HG03442 (cell line): ENCODE data around the gene CACNG4.
"Not testable (repeated sequence)": the region's sequence is repeated elsewhere in the genome, so short reads cannot be mapped to it uniquely, and the experiment has no call there.

Experiments used
- ATAC-seq: cut with Tn5 transposase; IDR thresholded peaks from one replicate; pipeline ENCODE4 v1.9.1; 2021; ENCODE audit warnings: mild to moderate bottlenecking, moderate library complexity; ENCODE audit not compliant: unreplicated experiment

Gene CACNG4

DNA sequence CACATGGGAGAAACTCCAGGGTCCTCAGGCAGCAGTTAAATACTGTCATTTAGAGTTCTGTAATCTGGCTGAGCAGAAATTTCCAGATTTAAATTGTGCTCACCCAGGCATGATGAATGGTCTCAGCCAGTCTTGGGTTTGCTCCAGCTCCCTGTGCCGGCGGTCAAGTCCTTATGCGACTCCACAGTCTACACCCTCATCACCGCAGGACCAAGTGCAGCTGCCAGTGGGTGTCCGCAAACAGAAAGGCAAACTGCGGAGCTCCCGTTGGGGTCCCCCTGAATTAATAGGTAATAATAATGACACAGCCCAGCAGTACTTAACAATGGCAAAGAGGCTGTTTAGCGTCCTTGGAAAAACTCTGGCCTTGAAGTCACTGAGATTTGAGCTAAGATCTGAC, 3.9 kb upstream of the CACNG4 start:
- ATAC-seq = no peak

DNA sequence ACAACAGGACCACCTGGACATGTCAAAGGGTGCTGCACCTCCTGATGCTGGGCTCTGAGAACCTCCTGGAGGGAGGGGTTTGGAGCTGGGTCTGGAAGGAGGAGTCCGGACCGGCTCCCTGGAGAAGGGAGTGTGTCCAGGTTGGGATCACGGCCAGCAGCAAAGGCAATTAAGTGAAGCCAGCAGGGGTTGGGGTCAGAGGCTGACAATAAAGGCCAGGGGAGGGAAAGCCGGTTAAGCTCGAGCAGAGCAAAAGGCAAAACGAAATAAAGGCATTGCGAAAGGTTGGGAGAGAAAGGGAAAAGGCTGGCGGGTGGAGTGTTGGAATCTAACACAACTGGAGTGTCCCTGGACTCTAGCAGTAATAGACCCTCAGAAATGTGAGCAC, 992 bp upstream of the CACNG4 start:
- ATAC-seq = no peak

DNA sequence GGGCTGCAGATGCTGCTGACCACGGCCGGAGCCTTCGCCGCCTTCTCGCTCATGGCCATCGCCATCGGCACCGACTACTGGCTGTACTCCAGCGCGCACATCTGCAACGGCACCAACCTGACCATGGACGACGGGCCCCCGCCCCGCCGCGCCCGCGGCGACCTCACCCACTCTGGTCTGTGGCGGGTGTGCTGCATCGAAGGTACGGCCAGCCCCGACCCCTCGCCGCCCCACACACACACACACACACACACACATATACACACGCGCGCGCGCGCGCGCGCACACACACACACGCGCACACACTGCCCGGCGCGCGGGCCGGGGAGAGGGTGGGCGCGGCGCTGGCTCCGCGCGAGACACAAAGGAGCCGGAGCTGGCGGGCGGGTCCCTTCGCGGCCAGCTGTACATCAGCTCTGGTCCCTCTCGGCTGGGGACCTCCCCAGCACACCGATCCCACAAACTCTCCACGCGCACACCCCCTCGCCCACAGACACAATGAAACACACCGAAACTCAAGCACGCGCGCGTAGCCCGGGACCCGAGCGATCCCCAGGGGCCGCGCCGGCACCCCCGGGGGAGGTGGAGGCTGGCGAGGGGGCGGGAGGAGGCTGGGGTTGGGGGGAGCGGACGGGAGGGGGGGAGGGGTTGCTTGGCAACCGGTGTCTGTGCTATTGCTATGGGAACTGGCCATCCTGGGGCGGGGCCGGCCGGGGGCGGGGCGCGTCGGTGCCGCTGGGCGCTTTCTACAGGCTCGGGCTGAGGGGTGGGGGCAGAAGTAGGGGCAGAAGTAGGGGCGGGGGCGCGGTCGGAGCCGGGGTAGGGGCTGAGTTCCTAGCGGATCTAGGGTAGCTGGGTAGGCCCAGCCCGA, 658 bp downstream of the CACNG4 start:
- ATAC-seq = no peak

DNA sequence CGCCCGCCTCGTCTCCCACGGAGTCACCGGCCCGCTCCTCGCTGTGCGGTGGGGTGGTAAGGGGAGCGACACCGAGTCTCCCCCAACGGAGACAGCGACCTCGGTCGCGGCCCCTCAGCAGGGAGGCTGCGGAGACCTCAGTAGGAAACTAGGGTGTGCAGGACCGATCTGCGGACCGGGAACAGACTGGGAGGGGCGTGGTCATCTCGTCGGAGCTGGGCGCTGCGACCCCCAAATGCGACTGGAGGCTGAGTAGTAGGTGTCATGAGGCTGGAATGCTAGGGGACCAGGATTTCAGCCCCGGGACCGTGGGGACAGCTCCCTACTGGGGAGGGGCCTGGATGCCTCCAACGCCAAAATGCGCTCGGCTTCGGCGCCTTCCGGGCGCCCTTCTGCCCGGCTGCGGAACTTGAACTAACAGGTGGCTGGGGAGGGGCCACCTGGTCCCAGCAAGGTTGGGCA, 1.3 kb downstream of the CACNG4 start:
- ATAC-seq = no peak

DNA sequence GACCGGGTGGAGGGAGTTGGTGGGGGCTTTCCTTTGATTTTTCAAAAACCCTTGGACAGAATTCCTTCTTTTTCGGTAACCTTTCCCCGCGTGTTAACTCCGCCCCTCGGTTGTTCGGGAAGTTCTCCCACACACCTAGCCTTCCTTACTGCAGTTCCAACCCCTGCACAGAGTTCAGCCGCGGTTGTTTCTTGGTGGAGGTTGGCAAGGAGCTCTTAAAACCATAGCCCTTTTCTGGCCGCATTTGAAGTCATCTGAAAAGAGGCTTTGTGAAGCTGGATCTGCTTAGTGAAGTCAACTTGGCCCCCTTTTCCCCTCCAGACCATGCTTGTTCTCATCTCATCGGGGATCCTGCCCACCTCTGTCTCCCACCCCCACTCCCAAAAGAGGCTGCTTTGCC, 1.8 kb downstream of the CACNG4 start:
- no peak for ATAC-seq

DNA sequence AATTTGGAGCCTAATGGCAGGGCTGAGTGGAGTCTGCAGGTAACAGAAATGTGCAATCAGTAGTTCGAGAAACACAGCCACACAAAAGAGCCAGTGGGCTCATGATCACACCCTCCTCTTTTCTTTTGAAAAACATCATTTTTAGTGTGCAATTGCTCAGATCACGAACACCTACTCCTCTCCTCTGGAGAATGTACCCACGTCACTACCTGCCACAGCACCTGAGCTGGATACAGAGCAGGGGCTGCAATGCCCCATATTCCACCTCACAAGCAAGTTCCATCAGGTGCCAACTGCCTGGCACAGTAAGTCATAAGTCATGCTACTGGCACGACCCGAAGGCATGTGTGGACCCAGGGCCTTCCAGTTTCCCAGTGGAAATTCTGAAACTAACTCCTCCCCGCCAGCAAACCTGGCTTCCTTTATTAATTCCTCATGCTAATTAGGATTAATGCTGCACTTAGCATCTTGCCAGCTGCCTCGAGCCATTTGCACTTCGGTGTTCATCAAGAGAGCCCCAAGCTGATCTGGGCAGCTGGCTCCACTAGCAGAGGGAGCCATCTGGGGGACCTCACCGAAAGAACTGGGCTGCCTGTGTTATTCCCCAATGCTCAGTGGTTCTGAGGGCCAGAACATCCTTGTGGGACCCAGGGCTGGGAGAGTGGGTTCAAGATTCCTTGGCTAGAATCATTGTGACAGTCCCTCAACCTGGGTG, 2.4 kb downstream of the CACNG4 start:
- ATAC-seq = no peak

DNA sequence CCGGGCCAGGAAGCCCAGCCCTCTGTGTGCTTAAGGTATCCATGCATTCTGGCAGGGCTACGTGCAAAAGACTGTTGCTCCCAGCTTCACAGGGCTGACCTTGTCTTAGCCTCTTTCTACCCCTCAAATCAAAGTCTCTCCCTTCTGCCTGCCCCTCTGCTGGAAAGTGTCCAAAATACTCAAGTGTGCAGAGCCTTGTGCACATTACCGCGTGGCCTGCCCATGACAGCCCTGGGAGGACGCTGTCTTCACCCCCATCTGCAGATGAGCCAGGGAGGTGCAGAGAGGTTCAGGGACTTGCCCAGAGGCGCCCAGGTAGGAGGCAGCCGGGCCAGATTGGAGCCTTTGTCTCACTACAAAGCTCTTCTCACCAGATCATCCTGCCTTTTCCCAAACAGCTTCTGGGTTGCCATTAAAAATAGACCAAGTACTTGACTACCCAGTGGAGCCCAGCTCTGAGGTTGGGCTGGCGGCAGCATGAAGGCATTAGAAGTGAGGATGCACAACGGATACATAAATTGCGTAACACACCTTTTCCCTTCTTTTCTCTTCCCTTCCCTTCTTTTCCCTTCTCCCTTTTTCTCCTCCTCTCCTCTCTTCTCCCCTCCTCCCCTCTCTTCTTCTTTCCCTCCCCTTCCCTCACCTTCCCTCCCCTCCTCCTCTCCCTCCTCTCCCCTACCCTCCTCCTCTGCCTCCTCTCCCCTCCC, 3.5 kb downstream of the CACNG4 start:
- ATAC-seq = no peak

DNA sequence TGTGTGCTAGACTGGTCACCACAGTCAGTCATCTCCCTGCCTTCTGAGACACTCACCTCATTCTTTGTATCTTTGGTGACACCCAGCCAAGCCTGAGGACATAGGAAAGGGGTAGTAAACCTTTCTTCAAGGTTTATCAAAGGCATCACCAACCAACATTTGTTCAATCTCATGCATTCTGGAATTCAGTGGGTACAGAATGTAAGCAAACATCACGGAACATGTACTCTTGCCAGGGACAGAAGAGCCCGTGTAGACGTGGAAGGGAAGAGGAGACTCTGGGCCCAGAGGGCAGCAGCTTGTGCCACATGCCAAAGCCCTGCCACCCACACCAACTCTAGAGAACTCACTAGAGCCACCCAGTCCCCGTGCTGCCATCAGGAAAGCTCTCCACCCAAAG, 4.4 kb downstream of the CACNG4 start:
- ATAC-seq = no peak

DNA sequence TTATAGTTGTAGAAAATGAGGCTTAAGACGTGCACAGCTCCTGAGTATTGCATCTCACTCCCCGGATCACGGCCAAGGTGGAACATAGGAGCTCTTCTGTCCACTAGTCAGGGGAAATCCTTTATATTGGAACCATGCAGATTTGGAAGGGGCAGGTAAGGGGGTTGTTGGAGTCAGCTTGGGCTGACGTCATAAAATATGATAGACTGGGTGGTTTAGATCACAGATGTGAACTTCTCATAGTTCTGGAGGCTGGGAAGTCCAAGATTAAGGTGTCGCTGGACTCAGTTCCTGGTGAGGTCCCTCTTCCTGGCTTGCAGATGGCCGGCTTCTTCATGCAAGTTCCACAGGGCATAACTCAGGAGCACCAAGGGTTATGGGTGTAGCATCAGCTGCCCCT, 5.6 kb downstream of the CACNG4 start:
- no peak for ATAC-seq

DNA sequence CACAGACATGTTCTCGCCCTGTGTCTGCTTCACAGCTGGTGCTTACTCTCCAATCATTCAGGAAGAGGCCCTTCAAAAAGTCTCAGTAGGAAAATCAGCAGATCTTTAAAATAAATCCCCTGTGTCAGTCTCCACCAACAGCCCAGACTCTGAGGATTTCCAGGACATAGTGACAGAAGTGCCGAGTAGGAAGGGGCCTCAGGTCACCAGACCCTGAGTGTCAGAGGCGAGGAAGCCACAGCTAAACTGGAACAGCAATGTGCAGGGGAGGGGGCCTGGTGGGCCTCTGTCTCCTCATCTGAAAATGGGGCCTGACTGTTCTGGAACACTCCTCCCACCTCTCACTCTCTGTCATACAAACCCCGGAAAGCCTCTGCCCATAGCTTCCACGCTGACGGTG, 6.3 kb downstream of the CACNG4 start:
- ATAC-seq = no peak

DNA sequence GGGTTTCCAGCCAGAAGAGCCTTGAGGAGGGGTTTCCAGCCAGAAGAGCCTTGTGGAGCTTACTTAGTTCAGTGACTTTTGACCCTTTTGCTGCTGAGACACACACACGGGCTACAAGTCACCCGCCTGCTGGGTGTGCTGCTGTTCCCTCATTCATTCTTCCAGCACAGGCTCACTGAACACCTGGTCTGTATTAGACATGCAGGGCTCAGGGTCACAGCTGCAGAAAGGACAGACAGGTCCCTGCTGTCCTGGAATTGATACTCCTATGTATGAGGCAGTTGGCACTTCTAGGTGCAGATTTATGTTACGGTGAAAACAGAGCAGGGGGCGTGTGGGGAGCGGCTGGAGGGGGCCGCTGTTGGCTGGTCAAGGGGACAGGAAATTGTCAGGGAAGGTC, 6.8 kb downstream of the CACNG4 start:
- no peak for ATAC-seq

DNA sequence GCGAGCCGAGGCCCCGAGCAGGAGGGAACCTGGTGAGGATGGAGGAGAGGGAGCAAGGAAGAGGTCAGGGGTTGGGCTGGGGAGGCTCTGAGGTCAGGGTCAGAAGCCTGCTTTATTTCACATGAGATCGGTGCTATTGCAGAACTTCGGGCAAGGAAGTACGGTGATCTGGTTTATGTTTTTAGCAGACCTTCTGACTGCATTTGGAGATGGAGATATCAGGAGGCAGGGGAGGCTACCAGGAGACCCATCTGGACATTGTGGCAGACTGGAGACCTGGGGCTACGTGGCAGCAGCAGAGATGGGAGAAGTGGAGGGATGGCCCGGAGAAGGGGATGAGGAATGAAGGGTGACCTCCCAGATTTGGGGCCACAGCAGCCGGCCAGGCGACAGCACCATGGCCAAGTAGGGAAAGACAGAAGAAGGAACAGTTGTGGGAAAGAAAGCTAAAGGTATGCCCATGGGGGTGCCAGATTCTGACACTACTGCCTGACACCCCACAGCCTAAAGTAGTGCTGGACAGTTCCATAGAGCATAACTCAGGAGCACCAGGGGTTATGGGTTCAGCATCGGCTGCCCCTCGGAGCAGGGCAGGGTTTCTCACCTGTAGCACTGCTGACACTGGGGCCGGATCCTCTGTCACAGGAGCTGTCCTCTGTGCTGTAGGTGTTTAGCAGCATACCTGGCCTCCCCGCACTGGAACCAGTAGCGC, 7.4 kb downstream of the CACNG4 start:
- ATAC-seq = no peak

DNA sequence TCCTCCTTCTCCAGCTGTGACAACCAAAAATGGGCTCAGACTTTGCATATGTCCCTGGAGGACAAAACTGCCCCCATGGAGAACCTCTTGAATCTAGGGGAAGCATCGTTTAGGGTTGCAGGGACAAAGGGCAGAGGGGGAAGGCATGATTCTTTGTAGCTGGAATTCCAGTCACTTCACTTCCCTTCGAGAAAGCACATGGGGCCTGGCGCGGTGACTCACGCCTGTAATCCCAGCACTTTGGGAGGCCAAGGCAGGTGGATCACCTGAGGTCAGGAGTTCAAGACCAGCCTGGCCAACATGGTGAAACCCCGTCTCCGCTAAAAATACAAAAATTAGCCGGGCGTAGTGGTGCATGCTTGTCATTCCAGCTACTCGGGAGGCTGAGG, 7.9 kb downstream of the CACNG4 start:
- not testable (repeated sequence) for ATAC-seq

DNA sequence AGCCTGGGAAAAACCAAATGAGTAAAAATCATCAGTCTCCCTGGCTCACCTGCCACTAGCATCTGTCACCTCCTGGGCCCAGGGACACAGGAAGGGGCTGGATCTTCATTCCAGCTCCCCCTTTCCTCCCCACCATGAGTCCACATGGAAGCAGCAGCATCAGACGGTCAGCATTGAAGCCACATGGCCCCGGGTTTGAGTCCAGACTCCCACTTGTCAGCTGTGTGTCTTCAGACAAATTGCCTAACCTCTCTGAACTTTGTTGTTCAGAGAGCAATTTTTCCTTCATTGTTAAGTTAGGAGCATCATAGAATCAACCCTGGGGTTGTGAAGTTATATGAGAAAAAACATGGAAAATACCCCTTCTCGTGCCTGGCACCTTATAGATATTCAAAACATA, 10.7 kb downstream of the CACNG4 start:
- no peak for ATAC-seq

DNA sequence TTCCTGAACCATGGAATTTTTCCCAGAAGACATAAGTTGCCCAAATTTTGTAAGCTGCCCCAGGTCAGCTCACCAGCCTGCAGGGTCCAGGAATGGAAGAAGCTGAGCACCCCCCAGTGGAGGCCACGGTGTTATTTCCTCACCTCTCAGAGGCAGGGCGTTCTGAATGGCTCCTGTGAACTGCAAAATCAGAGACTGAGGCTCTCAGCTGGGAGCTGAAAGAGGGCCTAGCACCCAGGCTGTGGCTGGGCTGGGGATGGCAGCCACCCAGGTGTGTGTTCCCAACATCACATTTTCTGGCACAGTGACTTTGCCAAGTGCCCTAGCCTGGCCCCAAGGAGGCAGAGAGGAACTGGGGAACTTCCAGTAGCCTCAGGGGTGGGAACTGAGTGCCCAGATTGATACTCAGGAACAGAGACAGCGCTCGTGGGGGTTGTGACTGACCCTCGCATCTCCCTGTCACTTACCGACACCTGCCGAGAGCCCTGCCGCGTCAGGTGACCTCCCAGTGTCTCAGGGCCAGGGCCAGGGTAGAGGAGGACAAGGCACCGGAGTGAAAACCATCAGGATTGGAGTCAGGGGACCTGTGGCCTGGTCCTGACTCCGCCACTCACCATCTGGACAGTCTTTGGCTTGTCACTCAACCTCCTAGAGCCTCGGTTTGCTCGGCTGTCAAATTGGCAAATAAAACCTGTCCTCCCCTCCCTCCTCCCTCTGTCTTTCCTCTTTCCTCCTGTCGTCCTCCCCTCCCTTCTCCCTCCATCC, 11.3 kb downstream of the CACNG4 start:
- ATAC-seq = no peak

DNA sequence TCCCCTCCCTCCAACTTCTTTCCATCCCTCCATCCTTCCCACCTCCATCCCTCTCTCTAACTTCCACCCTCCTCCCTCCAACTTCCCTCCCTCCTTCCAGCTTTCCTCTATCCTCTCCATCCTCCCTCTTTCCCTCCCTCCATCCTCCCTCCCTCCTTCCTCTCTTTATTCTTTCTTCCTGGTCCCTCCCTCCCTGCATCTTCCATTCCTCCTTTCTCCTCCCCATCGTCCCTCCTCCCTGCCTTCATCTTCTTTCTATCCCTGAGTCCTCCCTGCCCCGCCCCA, 11.8 kb downstream of the CACNG4 start:
- no peak for ATAC-seq

DNA sequence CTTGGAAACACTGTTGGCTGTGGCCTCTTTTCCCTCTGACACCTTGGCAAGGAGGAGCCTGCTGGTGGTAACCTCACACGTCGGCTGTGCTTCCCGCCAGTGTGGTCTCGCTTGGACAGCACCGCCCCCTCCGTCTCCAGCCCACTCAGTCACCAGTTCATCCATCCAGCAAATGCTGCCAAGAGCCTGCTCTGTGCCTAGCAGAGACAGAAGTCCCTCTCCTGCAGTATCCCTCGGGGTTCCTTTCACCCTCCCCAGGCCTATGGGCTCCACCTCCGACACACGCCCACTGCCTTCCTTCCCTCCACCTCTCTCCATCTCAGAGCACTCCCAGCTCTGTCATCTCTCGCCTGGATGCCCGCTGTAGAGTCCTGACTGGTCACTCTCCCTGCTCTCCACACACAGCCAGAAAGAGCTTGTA, 12.3 kb downstream of the CACNG4 start:
- ATAC-seq = no peak

DNA sequence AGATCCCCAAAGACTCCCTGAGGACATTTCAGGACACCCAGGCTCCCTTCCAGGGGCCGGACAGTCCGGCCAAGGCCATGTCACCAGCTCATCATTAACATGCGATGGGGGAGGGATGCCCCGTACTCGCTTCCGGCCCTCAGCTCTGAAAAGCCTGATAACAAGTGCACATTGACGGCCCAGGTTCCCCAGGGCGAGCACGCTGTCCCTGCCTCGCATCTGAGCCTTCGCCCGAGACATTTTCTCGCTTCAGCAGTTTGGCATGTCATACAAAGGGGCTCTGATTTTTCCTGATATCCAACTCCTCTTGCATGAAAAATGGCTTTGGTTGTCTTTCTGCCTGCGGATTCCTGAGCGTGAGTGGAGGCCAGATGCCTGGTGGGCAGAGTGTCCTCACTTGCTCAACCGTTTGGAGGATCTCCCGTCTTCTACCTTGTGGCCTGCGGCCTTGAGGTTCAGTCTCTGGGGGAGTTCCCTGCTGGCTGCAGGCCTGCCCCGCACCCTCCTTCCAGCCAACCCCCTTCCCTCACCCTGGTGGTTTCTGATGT, 14.1 kb downstream of the CACNG4 start:
- no peak for ATAC-seq

DNA sequence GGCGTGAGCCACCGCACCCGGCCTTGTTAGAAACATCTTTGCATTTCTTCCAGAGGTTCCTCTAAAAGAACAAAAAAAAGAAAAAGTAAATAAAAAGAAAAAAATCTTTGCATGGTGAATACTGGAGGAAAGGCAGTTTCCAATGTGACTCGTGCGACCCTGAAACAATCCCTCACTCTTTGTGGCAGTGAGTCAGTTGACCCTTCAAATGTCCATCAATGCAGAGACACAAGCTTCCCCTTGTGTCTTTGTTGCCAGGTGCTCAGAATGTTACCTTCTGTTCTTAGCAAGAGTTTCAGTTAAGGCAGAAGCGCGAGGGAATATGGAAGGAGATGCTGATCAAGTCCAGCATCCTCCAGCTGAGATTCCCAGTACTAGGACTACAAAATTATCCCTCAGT, 16.4 kb downstream of the CACNG4 start:
- no peak for ATAC-seq

DNA sequence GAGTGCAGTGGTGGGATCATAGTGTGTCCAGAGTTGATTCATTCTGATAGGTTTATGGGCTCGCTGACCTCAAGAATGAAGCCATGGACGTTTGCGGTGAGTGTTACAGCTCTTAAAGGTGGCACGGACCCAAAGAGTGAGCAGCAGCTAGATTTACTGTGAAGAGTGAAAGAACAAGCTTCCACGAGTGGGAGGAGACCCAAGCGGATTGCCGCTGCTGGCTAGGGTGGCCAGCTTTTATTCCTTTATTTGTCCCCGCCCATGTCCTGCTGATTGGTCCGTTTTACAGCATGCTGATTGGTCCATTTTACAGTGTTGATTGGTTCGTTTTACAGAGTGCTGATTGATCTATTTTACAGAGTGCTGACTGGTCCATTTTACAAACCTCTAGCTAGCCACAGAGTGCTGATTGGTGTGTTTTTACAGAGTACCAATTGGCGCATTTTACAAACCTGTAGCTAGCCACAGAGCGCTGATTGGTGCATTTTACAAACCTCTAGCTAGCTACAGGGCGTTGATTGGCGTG, 17.5 kb downstream of the CACNG4 start:
- no peak for ATAC-seq
